ENCODE measurements around the gene CELF1.

The CELF1 gene

DNA sequence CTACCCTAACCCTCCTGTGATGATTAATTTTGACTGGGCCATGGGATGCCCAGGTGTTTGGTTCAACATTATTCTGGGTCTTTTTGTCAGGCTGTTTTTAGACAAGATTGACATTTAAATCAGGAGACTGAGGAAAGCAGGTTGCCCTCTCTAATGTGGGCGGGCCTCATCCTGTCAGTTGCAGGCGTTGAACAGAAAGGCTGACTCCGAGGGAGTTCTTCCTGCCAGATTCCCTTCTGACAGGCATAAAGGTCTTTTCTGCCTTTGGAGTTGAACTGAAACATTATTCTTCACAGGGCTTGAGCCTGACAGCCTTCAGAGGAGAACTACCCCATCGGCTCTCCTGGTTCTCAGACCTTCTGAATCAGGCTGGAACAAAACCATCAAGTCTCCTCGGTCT, 122.4 kb downstream of the CELF1 start:
- Histone ChIP-seq H3K4me1 (peaks cover 0 to 7% (median 0%) of the 10 kb centered on the region in 10 experiments; a peak in 4 of 20 replicates), H3K36me3 (no peaks in the 10 kb centered on the region), H3K4me2 (no peak overlapping the region), H3K27ac (no peak overlapping the region), H3K4me3 (no peak overlapping the region), H3K9me3 (replicated peaks in 1 of 11) (no peaks in the 10 kb centered on the region), H4K20me1 (no peaks in the 10 kb centered on the region), H3K9ac (no peak overlapping the region), H3K27me3 (no peaks in the 10 kb centered on the region)
- no peak for TF ChIP-seq Cebpa-rat (IDR thresholded peaks at IDR 0.05)

DNA sequence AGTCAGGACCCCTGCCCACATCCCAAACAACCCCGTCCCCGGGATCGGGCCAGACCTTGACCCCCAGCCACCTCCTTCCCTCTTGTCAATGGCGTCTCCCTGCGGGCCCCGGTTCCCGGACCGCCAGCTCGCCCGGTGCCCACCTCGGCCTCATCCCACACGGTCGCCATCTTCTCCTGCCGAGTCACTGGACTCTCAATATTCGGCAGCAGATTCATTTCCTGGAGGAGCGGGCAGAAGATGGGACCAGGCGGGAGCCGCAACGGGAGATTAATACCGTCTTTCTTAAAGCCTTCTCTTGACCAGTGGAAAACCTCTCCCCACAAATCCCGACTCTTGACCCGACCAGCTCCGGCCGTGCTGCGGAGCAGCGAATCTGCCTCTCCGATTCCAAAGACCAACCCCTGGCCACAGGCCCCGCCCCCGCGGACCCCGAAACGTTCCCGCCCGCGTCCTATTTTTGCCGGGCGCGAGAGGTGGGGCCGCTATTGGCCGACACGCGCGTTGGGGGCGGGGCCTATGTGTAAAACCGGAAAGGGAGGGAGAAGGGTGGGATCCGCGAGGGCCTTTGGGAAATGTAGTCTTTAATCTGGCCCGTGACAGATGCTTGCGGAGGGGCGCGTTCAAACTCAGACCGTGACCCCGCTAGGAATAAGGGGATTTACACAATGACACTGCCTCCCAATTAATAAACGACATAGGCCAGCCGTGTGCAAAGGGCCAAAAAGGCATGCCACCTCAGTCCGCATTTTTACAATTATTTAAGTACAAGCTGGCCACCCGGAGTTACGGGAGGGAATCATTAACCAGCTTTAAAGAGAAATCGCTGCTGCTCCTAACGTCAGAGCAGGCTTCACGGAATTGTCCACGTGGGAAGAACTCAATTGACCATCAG, 126.6 kb downstream of the CELF1 start, which contains the start of gene PSMC3:
Gene PSMC3 (minus strand): TSS at position 378 of the 895 bp plus-strand sequence. CDS start 160 bp downstream, at position 218.
- H3K4me2 ChIP-seq, result peak within 1 kb of the TSS; percentile 90 to 99 (median 95)
- H3K9me3 ChIP-seq (replicated peaks in 1 of 11), result no peaks in the 10 kb centered on the region
- peaks cover 36 to 41% (median 40%) of the 10 kb centered on the region in 11 experiments for H3K36me3 ChIP-seq
- peak within 1 kb of the TSS; percentile 92 to 100 (median 98) for H3K27ac ChIP-seq
- H4K20me1 ChIP-seq, result peaks cover 0 to 10% (median 0%) of the 10 kb centered on the region in 11 experiments; a peak in 3 of 22 replicates
- no peaks in the 10 kb centered on the region for H3K27me3 ChIP-seq
- peak within 1 kb of the TSS; percentile 93 to 99 (median 97) for H3K9ac ChIP-seq
- no peak for TF ChIP-seq Cebpa-rat (IDR thresholded peaks at IDR 0.05)
- peak within 1 kb of the TSS; percentile 85 to 99 (median 94) for H3K4me3 ChIP-seq
- H3K4me1 ChIP-seq, result peaks cover 14 to 25% (median 16%) of the 10 kb centered on the region in 10 experiments

DNA sequence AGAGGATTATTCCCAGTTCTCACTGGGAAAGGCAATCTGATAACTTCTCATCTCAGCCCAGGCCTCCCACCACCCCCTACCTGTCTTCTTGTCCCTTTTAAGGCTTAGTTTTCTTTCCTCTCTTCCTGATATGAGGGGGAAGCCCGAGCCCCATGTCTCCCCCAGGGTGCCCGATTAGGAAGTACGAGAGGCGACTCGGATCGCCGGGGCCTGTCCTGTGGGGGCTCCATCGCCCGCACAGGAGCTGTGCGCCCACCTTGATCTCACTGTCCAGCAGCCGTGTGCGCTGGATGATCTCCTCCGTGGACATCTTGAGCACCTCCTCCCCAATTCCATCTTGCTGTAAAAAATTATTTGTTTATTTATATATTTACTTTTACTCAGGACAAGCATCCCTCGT, 127.3 kb downstream of the CELF1 start:
- Histone ChIP-seq H4K20me1 (peaks cover 0 to 12% (median 0%) of the 10 kb centered on the region in 11 experiments; a peak in 9 of 22 replicates), H3K36me3 (peaks cover 42 to 48% (median 47%) of the 10 kb centered on the region in 11 experiments), H3K9me3 (replicated peaks in 1 of 11) (no peaks in the 10 kb centered on the region), H3K9ac (peak overlapping the region; percentile 93 to 99 (median 97)), H3K4me3 (peak overlapping the region; percentile 85 to 99 (median 94)), H3K27ac (peak overlapping the region; percentile 92 to 100 (median 98)), H3K4me1 (peaks cover 14 to 25% (median 16%) of the 10 kb centered on the region in 10 experiments), H3K4me2 (peak overlapping the region; percentile 90 to 99 (median 95)), H3K27me3 (no peaks in the 10 kb centered on the region)
- no peak for TF ChIP-seq Cebpa-rat (IDR thresholded peaks at IDR 0.05)

DNA sequence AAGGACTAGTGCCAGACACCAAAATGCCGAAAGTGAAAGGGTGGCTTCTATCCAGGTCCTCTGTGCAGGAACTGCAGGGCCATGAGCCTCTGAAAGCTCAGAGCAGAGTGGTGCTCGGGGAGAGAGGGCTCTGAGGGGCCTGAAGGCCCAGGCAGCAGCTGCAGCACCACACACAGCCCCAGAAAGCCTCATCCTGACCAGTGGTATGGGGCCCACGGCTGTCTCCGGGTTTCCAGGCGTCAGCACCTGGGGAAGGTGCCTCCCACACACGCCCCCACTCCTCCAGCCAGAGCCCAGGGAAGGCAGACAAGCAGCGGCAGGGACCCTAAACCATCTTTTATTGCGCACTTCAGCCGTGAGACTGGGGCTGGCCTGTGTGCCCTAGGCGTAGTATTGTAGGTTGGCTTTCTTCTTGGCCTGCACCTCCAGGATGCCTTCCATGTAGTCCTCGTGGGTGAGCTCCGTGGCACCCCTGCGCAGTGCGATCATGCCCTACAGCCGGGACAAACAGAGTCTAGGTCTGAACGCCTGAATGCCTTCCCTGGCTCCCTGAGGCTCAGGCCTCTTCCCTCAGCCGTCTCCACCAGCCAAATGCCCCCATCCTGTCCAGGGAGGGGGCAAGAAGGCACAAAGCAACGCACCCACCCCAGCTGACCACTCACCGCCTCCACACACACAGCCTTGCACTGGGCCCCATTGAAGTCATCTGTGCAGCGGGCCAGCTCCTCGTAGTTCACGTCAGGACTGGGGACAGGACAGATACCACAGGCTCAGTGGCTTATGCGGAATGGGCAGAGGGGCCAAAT, 134.3 kb downstream of the CELF1 start:
- Histone ChIP-seq H3K27ac (0 out of 22 replicates have a peak overlapping the region, but pooled peaks of 1 of the 11 experiments have one; percentile 18), H3K4me1 (peaks cover 18 to 36% (median 25%) of the 10 kb centered on the region in 10 experiments), H3K9me3 (replicated peaks in 1 of 11) (no peaks in the 10 kb centered on the region), H3K4me2 (peak overlapping the region in 1 of 11 experiments; percentile 1; a peak in 1 of 22 replicates), H3K4me3 (no peak overlapping the region), H3K27me3 (no peaks in the 10 kb centered on the region), H3K9ac (peak overlapping the region in 2 of 11 experiments; percentile 4 to 20; a peak in 1 of 22 replicates), H3K36me3 (peaks cover 89 to 100% (median 96%) of the 10 kb centered on the region in 11 experiments), H4K20me1 (peaks cover 7 to 80% (median 55%) of the 10 kb centered on the region in 11 experiments; a peak in 21 of 22 replicates)
- no peak for TF ChIP-seq Cebpa-rat (IDR thresholded peaks at IDR 0.05)

DNA sequence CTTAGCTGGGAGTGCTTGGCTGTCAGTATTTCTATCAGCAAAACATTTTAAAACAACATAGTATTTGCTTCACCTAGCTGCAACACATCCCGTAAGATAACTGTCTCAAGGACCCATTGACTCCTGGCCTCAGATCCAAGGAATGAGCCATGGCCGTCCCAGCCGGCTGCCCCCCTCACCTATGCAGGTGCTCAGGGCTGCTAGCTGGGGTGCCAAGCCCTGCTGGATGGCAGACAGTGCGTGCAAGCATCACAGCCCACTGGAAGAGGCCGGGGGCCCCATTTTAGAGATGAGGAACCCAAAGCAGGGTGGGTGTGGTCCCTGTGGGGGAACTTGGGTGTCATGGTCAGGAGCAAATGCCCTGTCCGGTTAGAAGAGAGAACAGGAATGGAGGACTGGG, 135.2 kb downstream of the CELF1 start:
- Histone ChIP-seq H3K27me3 (no peaks in the 10 kb centered on the region), H3K36me3 (peaks cover 86 to 100% (median 97%) of the 10 kb centered on the region in 11 experiments), H3K4me2 (peak overlapping the region in 2 of 11 experiments; percentile 1 to 19; a peak in 2 of 22 replicates), H3K9ac (peak overlapping the region in 2 of 11 experiments; percentile 4 to 20; a peak in 1 of 22 replicates), H3K4me3 (no peak overlapping the region), H3K9me3 (replicated peaks in 1 of 11) (no peaks in the 10 kb centered on the region), H3K4me1 (peaks cover 23 to 46% (median 31%) of the 10 kb centered on the region in 10 experiments), H3K27ac (0 out of 22 replicates have a peak overlapping the region, but pooled peaks of 1 of the 11 experiments have one; percentile 18), H4K20me1 (peaks cover 11 to 89% (median 65%) of the 10 kb centered on the region in 11 experiments; a peak in 21 of 22 replicates)
- no peak for TF ChIP-seq Cebpa-rat (IDR thresholded peaks at IDR 0.05)

DNA sequence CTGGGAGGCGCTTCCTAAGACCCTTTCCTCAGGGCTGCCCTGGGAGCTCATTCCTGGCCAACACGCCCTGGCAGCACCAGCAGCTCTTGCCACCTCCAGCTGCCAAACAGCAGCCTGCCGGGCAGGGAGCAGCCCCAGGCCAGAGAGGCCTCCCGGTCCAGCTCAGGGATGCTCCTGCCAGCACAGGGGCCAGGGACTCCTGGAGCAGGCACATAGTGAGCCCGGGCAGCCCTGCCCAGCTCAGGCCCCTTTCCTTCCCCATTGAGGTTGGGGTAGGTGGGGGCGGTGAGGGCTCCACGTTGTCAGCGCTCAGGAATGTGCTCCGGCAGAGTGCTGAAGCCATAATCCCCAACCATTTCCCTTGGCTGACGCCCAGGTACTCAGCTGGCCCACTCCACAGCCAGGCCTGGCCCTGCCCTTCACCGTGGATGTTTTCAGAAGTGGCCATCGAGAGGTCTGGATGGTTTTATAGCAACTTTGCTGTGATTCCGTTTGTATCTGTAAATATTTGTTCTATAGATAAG, 136.9 kb downstream of the CELF1 start:
- Histone ChIP-seq H3K4me3 (no peak overlapping the region), H4K20me1 (peaks cover 11 to 98% (median 62%) of the 10 kb centered on the region in 11 experiments; a peak in 21 of 22 replicates), H3K9ac (peak overlapping the region in 7 of 11 experiments; percentile 6 to 48 (median 13); a peak in 2 of 22 replicates), H3K36me3 (peaks cover 69 to 99% (median 93%) of the 10 kb centered on the region in 11 experiments), H3K27me3 (no peaks in the 10 kb centered on the region), H3K9me3 (replicated peaks in 1 of 11) (no peaks in the 10 kb centered on the region), H3K27ac (0 out of 22 replicates have a peak overlapping the region, but pooled peaks of 3 of the 11 experiments have one; percentile 30 to 47 (median 44)), H3K4me1 (peaks cover 31 to 63% (median 39%) of the 10 kb centered on the region in 10 experiments), H3K4me2 (peak overlapping the region in 2 of 11 experiments; percentile 78 to 81; a peak in 4 of 22 replicates)
- no peak for TF ChIP-seq Cebpa-rat (IDR thresholded peaks at IDR 0.05)

Data from BLaER1 treated with 17β-estradiol and CSF1 and Interleukin-3, amounts not matched to agents 10 nM and 100 nM (cell line).